G401.6 (cell line): ENCODE results near the gene MAPKAPK3.

Experiments
- FAIRE-seq: peaks from 2 replicates; lab custom pipeline; 2012; peaks lifted over from hg19 to GRCh38; lab: Jason Lieb, UNC

The MAPKAPK3 gene

GRCh38 chr3:50609071-50609762, 7.7 kb upstream of the MAPKAPK3 start:
- FAIRE-seq, result no peak

- FAIRE-seq, result no peak
These were observed 7.2 kb upstream of the MAPKAPK3 start for GRCh38 chr3:50609763-50610085.

GRCh38 chr3:50610181-50610971, 6.6 kb upstream of the MAPKAPK3 start:
- no peak for FAIRE-seq

- no peak for FAIRE-seq
These were observed 5.9 kb upstream of the MAPKAPK3 start for GRCh38 chr3:50610992-50611463.

GRCh38 chr3:50611464-50612233, 5.3 kb upstream of the MAPKAPK3 start, which contains the start of gene CISH:
Gene CISH, minus strand, starts transcription at chr3:50611774. Its CDS starts 124 bp downstream, at chr3:50611650.
- FAIRE-seq, result peak; percentile 97

GRCh38 chr3:50612234-50612882, 4.6 kb upstream of the MAPKAPK3 start:
- FAIRE-seq, result no peak

GRCh38 chr3:50612970-50613846, 3.7 kb upstream of the MAPKAPK3 start:
- no peak for FAIRE-seq

GRCh38 chr3:50615190-50615589, 1.8 kb upstream of the MAPKAPK3 start:
- FAIRE-seq, result no peak

GRCh38 chr3:50616003-50616769, 765 bp upstream of the MAPKAPK3 start:
- peak; percentile 50 for FAIRE-seq

GRCh38 chr3:50616770-50617095, 218 bp upstream of the MAPKAPK3 start:
- peak; percentile 91 for FAIRE-seq

- FAIRE-seq, result no peak
These were observed 1.0 kb downstream of the MAPKAPK3 start for GRCh38 chr3:50617911-50618481.

GRCh38 chr3:50620420-50620819, 3.5 kb downstream of the MAPKAPK3 start:
- no peak for FAIRE-seq

- FAIRE-seq, result no peak
These were observed 3.9 kb downstream of the MAPKAPK3 start for GRCh38 chr3:50620820-50621219.

GRCh38 chr3:50622881-50623280, 5.9 kb downstream of the MAPKAPK3 start:
- no peak for FAIRE-seq

- FAIRE-seq, result no peak
These were observed 7.0 kb downstream of the MAPKAPK3 start for GRCh38 chr3:50623840-50624474.

- no peak for FAIRE-seq
These were observed 7.7 kb downstream of the MAPKAPK3 start for GRCh38 chr3:50624634-50625033.

- FAIRE-seq, result no peak
These were observed 8.6 kb downstream of the MAPKAPK3 start for GRCh38 chr3:50625231-50626182.

GRCh38 chr3:50626401-50626800, 9.4 kb downstream of the MAPKAPK3 start:
- FAIRE-seq, result no peak
